KMS-11 (cell line): Measurements from ENCODE around the gene SYMPK.

ENCODE experiments used
- H2AFZ ChIP-seq: fragments of 200-600 bp; sonication (generic); 2 replicates; pipeline ENCODE4 v1.6.1; 2016; ENCODE audit warnings: antibody characterized with exemption, mixed run types, low read depth
- H3K27ac ChIP-seq: fragments of 200-600 bp; sonication (generic); 2 replicates; pipeline ENCODE4 v1.6.1; 2016; ENCODE audit warnings: mild to moderate bottlenecking, mixed run types
- H3K27me3 ChIP-seq: fragments of 200-600 bp; sonication (generic); 2 replicates; pipeline ENCODE4 v1.6.1; 2017; ENCODE audit warnings: mild to moderate bottlenecking, low read depth, mixed run types, moderate library complexity; ENCODE audit not compliant: insufficient read depth
- H3K36me3 ChIP-seq: fragments of 200-600 bp; sonication (generic); 2 replicates; pipeline ENCODE4 v1.6.1; 2017; ENCODE audit warnings: mild to moderate bottlenecking, mixed run types; ENCODE audit not compliant: insufficient read depth
- H3K4me1 ChIP-seq: fragments of 200-600 bp; sonication (generic); 2 replicates; pipeline ENCODE4 v1.6.1; 2016; ENCODE audit warnings: mild to moderate bottlenecking, low read depth, mixed run types; ENCODE audit not compliant: poor library complexity, severe bottlenecking
- H3K4me2 ChIP-seq: fragments of 200-600 bp; sonication (generic); 2 replicates; pipeline ENCODE4 v1.7.0; 2016; ENCODE audit warnings: mild to moderate bottlenecking, mixed run types
- H3K4me3 ChIP-seq: fragments of 200-600 bp; sonication (generic); IDR thresholded peaks from 2 replicates; pipeline ENCODE4 v1.6.1; 2017; ENCODE audit warnings: low read depth, low read length, mixed read lengths; ENCODE audit not compliant: insufficient read depth
- H3K79me2 ChIP-seq: fragments of 200-600 bp; sonication (generic); 2 replicates; pipeline ENCODE4 v1.6.1; 2016; ENCODE audit warnings: low read depth, mixed run types; ENCODE audit not compliant: insufficient read depth
- H3K9ac ChIP-seq: fragments of 200-600 bp; sonication (generic); 2 replicates; pipeline ENCODE4 v1.6.1; 2016; ENCODE audit warnings: mild to moderate bottlenecking, mixed run types
- H4K20me1 ChIP-seq: fragments of 200-600 bp; sonication (generic); 2 replicates; pipeline ENCODE4 v1.6.1; 2016; ENCODE audit warnings: mild to moderate bottlenecking, mixed run types; ENCODE audit not compliant: insufficient read depth
- CTCF ChIP-seq: fragments of 200-600 bp; sonication (generic); conservative IDR thresholded peaks from 2 replicates; pipeline ENCODE4 v1.6.1; 2017; ENCODE audit warnings: low read depth, mild to moderate bottlenecking, antibody characterized with exemption, low read length, moderate library complexity, mixed read lengths

SYMPK gene

GRCh38 chr19:45779231-45780145 is 83.5 kb downstream of the SYMPK start:
- Histone ChIP-seq H3K27ac (no peak overlapping the region), H3K36me3 (no peaks in the 10 kb centered on the region), H3K9ac (no peak overlapping the region; the same call in 1 of the 2 replicates), H3K4me1 (peaks cover 23% of the 10 kb centered on the region), H3K4me3 (no peak overlapping the region), H4K20me1 (no peaks in the 10 kb centered on the region), H3K4me2 (peak overlapping the region; percentile 73), H3K27me3 (no peaks in the 10 kb centered on the region; the same call in 1 of the 2 replicates), H3K79me2 (no peaks in the 10 kb centered on the region), H2AFZ (peak overlapping the region; percentile 20; the same call in 1 of the 2 replicates)
- TF ChIP-seq CTCF: peak; percentile 90

GRCh38 chr19:45778010-45778661 is 84.8 kb downstream of the SYMPK start:
- no peaks in the 10 kb centered on the region; the same call in 1 of the 2 replicates for H3K27me3 ChIP-seq
- H3K9ac ChIP-seq: no peak overlapping the region
- H3K4me1 ChIP-seq: peaks cover 23% of the 10 kb centered on the region
- H3K27ac ChIP-seq: no peak overlapping the region
- H3K4me2 ChIP-seq: peak overlapping the region; percentile 51; the same call in 1 of the 2 replicates
- no peaks in the 10 kb centered on the region for H3K36me3 ChIP-seq
- no peaks in the 10 kb centered on the region for H4K20me1 ChIP-seq
- no peak for TF ChIP-seq CTCF
- no peaks in the 10 kb centered on the region for H3K79me2 ChIP-seq
- H3K4me3 ChIP-seq: no peak overlapping the region
- H2AFZ ChIP-seq: no peak overlapping the region

GRCh38 chr19:45777395-45777961 is 85.5 kb downstream of the SYMPK start:
- H3K4me1 ChIP-seq: peaks cover 23% of the 10 kb centered on the region
- no peak overlapping the region for H3K9ac ChIP-seq
- no peak overlapping the region for H3K27ac ChIP-seq
- H3K4me2 ChIP-seq: no peak overlapping the region
- no peaks in the 10 kb centered on the region; the same call in 1 of the 2 replicates for H3K27me3 ChIP-seq
- H3K36me3 ChIP-seq: no peaks in the 10 kb centered on the region
- TF ChIP-seq CTCF: no peak
- no peaks in the 10 kb centered on the region for H3K79me2 ChIP-seq
- H4K20me1 ChIP-seq: no peaks in the 10 kb centered on the region
- H2AFZ ChIP-seq: no peak overlapping the region
- H3K4me3 ChIP-seq: no peak overlapping the region

GRCh38 chr19:45774765-45775164 is 88.2 kb downstream of the SYMPK start:
- no peak for TF ChIP-seq CTCF
- Histone ChIP-seq H3K27me3 (no peaks in the 10 kb centered on the region), H3K4me2 (no peak overlapping the region), H3K36me3 (no peaks in the 10 kb centered on the region), H3K27ac (no peak overlapping the region), H3K4me1 (peaks cover 13% of the 10 kb centered on the region), H3K9ac (no peak overlapping the region), H2AFZ (no peak overlapping the region), H3K79me2 (no peaks in the 10 kb centered on the region), H3K4me3 (no peak overlapping the region), H4K20me1 (no peaks in the 10 kb centered on the region)
